Left forelimb (tissue), 1 donor: ENCODE results near the gene APBA3.
A peak's percentile ranks its signal among the peaks of the same experiment; 100 is the strongest.

ENCODE experiments used
- DNase-seq: peaks from one replicate; pipeline ENCODE4 v3.0.0-alpha.2; 2018; ENCODE audit warnings: low spot score

The APBA3 gene

GRCh38 chr19:3746371-3747056 lies 15.0 kb downstream of the APBA3 start:
- no peak for DNase-seq

DNA sequence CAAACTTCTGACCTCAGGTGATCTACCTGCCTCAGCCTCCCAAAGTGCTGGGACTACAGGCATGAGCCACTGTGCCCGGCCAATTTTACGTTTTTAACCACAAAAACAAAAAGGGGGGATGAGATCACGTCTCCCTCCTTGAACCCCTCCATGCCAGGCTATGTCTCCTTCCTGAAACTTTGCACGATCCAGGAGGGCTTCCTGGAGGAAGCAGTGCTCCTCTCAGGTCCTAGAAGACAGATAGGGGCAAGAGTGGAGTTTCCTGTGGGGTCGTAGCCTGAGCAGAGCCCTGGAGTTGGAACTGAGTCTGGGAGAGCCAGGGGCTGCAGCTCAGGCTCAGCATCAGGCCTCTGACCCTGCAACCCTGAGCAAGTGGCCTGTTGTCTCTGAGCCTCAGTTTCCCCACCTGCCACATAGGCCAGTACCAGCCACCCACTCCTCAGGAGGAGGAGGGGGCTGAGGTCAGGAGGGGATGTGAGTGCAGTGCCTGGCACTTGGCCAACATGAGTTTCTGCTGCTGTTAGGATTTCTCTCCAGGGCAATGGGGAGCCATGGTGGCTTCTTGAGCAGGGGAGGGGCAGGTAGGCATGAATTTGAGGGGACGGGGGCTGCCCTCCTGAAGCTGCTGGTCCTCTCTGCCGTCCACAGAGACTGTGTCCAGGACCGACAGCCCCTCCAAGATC lies 16.0 kb downstream of the APBA3 start:
- no peak for DNase-seq

GRCh38 chr19:3743486-3743885 lies 18.0 kb downstream of the APBA3 start:
- no peak for DNase-seq

DNA sequence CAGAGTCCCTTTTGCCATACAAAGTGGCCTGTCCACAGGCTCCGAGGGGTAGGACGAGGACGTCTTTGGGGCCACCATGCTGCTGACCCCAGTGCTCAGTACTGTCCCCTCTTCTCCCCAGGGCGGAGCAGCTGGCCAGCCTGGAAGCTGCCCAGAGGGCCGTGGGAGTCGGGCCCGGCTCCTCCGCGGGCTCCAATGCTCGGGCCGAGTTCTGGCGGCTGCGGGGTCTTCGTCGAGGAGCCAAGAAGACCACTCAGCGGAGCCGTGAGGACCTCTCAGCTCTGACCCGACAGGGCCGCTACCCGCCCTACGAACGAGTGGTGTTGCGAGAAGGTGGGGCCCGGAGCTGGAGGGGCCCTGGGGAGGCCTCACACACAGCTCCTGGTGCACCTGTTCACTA lies 21.1 kb downstream of the APBA3 start:
- DNase-seq = no peak

DNA sequence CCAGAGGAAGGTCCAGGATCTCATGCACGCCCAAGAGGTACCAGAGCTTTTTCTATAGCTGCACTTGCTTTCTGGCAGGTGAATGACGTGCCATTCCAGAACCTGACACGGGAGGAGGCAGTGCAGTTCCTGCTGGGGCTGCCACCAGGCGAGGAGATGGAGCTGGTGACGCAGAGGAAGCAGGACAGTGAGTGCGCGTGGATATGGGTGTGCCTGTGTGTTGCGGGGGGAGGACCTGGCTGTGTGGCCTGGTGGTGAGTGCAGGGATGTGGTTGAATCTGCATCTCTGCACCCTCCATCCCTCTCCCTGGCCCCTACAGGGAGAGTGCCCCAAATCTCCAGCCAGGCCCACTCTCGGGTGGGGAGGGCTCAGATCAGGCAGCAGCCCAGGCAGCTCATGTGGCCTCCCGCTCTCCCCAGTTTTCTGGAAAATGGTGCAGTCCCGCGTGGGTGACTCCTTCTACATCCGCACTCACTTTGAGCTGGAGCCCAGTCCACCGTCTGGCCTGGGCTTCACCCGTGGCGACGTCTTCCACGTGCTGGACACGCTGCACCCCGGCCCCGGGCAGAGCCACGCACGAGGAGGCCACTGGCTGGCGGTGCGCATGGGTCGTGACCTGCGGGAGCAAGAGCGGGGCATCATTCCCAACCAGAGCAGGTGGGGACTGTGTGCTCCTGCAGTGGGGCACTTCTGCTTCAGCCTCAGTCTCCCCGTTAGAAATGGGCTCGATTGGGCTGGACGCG lies 22.8 kb downstream of the APBA3 start:
- no peak for DNase-seq

DNA sequence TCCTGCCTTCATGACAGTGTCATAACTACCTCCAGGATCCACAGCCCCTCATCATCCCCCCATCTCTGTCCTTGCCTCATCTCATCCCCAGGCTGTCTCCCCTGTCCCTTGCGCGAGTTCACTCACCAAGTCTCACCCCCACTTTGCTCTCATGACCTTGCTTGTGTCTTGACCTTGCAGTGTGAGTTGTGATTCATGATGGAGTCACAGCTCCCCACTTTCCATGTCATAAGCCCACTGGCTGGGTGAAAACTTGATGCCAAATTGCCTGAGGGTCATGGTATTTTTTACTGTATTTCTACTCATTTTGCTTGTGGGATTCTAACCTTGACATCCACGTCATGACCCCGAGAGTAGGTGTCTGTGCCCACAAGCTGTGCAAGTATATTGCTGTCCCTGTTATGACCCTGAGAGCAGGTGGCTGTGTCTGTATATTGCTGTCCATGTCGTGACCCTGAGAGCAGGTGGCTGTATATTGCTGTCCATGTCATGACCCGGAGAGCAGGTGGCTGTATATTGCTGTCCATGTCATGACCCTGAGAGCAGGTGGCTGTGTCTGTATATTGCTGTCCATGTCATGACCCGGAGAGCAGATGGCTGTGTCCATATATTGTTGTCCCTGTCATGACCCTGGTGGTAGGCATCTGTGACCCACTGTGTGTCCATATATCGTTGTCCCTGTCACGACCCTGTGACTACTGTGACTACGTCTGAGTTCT lies 23.8 kb downstream of the APBA3 start:
- DNase-seq = no peak

DNA sequence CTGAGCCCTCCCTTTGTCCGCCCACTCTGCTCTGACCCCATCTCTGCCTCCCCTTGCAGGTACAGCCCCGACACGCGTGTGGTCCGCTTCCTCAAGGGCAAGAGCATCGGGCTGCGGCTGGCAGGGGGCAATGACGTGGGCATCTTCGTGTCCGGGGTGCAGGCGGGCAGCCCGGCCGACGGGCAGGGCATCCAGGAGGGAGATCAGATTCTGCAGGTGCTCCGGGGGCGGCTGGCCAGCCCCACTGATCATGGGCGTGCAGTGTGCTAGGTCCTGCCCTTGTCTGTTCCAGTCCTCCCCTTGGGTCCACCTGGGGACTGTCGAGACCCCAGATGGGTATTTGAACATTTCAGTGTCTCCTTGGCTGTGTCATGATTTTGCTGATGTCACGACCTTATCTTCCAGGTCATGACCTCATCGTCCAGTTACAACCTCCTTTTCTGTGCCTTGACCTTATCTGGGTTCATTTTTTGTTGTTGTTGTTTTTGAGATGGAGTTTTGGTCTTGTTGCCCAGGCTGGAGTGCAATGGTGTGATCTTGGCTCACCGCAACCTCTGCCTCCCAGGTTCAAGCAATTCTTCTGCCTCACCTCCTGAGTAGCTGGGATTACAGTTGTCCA lies 25.3 kb downstream of the APBA3 start:
- no peak for DNase-seq

- DNase-seq = no peak
These were observed 27.2 kb downstream of the APBA3 start for GRCh38 chr19:3734310-3734600.

GRCh38 chr19:3733549-3734309 lies 27.8 kb downstream of the APBA3 start:
- DNase-seq = no peak

GRCh38 chr19:3732108-3732507 lies 29.4 kb downstream of the APBA3 start:
- DNase-seq = no peak

DNA sequence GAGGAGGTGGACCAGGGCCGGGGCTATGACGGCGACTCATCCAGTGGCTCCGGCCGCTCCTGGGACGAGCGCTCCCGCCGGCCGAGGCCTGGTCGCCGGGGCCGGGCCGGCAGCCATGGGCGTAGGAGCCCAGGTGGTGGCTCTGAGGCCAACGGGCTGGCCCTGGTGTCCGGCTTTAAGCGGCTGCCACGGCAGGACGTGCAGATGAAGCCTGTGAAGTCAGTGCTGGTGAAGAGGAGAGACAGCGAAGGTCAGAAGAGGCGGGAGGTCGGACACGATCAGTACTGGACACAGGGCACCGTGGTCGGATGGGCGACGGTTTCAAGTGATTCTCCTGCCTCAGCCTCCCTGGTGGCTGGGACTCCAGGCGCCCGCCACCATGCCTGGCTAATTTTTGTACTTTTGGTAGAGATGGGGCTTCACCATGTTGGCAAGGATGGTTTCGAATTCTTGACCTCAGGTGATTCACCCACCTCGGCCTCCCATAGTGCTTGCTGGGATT lies 31.0 kb downstream of the APBA3 start:
- no peak for DNase-seq

GRCh38 chr19:3725640-3726310 lies 35.7 kb downstream of the APBA3 start:
- DNase-seq = no peak

DNA sequence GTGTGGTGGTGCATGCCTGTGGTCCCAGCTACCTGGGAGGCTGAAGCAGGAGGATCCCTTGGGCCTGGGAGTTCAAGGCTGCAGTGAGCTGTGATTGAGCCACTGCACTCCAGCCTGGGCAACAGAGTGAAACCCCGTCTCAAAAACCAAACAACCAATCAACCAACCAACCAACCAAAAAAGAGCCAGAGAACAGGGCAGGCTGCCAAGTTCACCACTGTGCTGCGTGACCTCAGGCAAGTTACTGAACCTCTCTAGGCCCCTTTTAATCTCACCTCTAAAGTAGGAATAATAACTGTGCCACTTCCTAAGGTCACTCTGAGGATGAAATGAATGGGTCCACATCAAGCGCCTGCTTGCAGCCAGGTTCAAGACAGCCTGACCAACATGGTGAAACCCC lies 36.4 kb downstream of the APBA3 start:
- no peak for DNase-seq

DNA sequence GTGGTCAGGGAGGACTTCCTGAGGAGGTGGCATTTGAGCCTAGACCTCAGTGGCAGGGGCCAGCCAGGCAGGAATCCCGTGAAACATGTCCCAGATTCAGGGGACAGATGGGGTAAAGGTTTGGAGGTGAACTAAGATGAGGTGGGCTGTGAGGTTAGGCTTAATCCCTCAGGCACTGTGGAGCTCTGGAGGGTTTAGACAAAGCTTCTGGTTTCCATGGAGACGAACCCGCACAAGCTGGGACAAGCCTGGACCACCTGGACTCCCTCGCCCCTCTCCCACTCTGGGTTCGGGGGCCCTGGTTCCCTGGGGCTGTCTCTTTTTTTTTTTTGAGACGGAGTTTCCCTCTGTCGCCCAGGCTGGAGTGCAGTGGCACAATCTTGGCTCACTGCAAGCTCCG lies 37.6 kb downstream of the APBA3 start:
- DNase-seq = no peak

- DNase-seq = no peak
These were observed 38.4 kb downstream of the APBA3 start for GRCh38 chr19:3723110-3723488.

DNA sequence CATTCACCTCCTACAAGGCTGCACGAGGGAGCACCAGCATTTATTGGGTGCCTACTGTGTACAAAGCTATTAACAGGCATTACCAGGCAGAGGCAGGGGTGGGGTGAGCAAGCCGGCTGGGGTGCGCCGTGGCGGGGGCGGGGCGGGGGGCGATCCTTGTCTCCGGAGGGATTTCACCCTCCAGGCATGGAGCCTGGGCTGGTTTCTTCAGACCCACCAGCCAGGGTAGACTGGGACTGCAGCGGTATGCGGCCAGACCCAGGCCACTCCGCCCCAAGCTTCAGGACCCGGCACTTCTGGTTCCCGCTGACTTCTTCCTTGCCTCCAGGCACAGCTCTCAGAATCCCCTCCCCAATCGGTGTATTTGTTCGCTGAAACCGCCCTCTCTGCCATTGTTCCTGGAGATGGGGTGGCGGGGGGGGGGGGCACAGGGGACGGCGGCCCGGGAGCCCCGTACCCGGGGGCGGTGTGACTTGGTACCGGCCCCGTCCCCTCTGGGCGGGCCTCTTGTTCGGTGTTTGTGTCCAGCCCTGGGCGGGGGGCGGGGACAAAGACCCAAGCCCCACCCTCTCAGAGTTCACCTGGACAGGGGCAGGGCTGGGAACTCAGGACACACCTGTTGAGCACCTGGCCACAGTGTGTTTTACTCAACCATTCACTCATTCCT lies 38.9 kb downstream of the APBA3 start:
- DNase-seq = no peak

GRCh38 chr19:3721887-3722442 lies 39.5 kb downstream of the APBA3 start:
- DNase-seq = no peak

GRCh38 chr19:3721131-3721886 lies 40.2 kb downstream of the APBA3 start:
- DNase-seq = peak; percentile 83

GRCh38 chr19:3720349-3720917 lies 41.1 kb downstream of the APBA3 start:
- no peak for DNase-seq
